Measurements from ENCODE around the gene RPL9. TPM values are rescaled to one million over a fixed set of nuclear protein-coding genes. Genes with fewer than 3 reads are reported as not detected.

Gene RPL9
- total and polyA plus RNA-seq, 2 of the 13 experiments (the other 11 are each of a cell fraction or from before 2014, with no cell fraction given), result 993 to 2,148 TPM

GRCh38 chr4:39406763-39407583, 51.7 kb downstream of the RPL9 start, which contains the start of gene KLB (continued):
- no peak for TF ChIP-seq ZNF274 (CRISPR knock-in tag; IDR thresholded peaks at IDR 0.05)
- peak; percentile 98 for TF ChIP-seq SAP130 (CRISPR knock-in tag; IDR thresholded peaks at IDR 0.05; ENCODE audit: low read depth)
- TF ChIP-seq NR2C2 (CRISPR knock-in tag; IDR thresholded peaks at IDR 0.05; ENCODE audit: borderline replicate concordance), result no peak
- TF ChIP-seq ELF3 (CRISPR knock-in tag; IDR thresholded peaks at IDR 0.05), result peak; percentile 68; the same call in 1 of the 2 replicates
- no peak for TF ChIP-seq FLYWCH1 (CRISPR knock-in tag; IDR thresholded peaks at IDR 0.05)
- no peak for TF ChIP-seq JARID2 (CRISPR knock-in tag; IDR thresholded peaks at IDR 0.05; ENCODE audit: insufficient replicate concordance)
- TF ChIP-seq KMT2A (CRISPR knock-in tag; IDR thresholded peaks at IDR 0.05), result peak; percentile 93
- TF ChIP-seq EED (CRISPR knock-in tag; IDR thresholded peaks at IDR 0.05), result no peak
- no peak for TF ChIP-seq ZSCAN29 (CRISPR knock-in tag; conservative IDR thresholded peaks at IDR 0.05)
- peak; percentile 26 for TF ChIP-seq KAT7 (CRISPR knock-in tag; IDR thresholded peaks at IDR 0.05; ENCODE audit: borderline replicate concordance)
- no peak for TF ChIP-seq CBX1 (IDR thresholded peaks at IDR 0.05; ENCODE audit: low read depth)
- no peak for TF ChIP-seq SRF (IDR thresholded peaks at IDR 0.05; ENCODE audit: low read depth, low read length)
- no peak for TF ChIP-seq ZNF3 (CRISPR knock-in tag; IDR thresholded peaks at IDR 0.05)
- no peak for TF ChIP-seq ZSCAN25 (CRISPR knock-in tag; IDR thresholded peaks at IDR 0.05)
- 0 out of 2 replicates have a peak, but pooled peaks have one; percentile 42 for TF ChIP-seq SATB2 (CRISPR knock-in tag; IDR thresholded peaks at IDR 0.05)
- peak; percentile 98 for TF ChIP-seq SIN3A (IDR thresholded peaks at IDR 0.05; ENCODE audit: borderline replicate concordance, low read depth, low read length)
- no peak for TF ChIP-seq CHD2 (IDR thresholded peaks at IDR 0.05; ENCODE audit: low read depth, low read length)
- TF ChIP-seq ARID2 (CRISPR knock-in tag; IDR thresholded peaks at IDR 0.05; ENCODE audit: borderline replicate concordance), result no peak
- TF ChIP-seq FOXK1 (CRISPR knock-in tag; IDR thresholded peaks at IDR 0.05; ENCODE audit: borderline replicate concordance, low read depth), result peak; percentile 48; the same call in 1 of the 2 replicates
- TF ChIP-seq POLR2A (IDR thresholded peaks at IDR 0.05; ENCODE audit: insufficient read depth in 1 of 2, low read depth in 2 of 2, low read length in 2 of 2), result peak; percentile 98 to 100
- TF ChIP-seq HMG20B (CRISPR knock-in tag; conservative IDR thresholded peaks at IDR 0.05), result 0 out of 2 replicates have a peak, but pooled peaks have one; percentile 38
- TF ChIP-seq CERS6 (CRISPR knock-in tag; IDR thresholded peaks at IDR 0.05), result no peak
- no peak for TF ChIP-seq ZNF709 (CRISPR knock-in tag; IDR thresholded peaks at IDR 0.05)
- peak; percentile 76 for TF ChIP-seq IKZF5 (CRISPR knock-in tag; IDR thresholded peaks at IDR 0.05)
- 0 out of 2 replicates have a peak, but pooled peaks have one; percentile 26 for TF ChIP-seq ZFP1 (CRISPR knock-in tag; IDR thresholded peaks at IDR 0.05)
- TF ChIP-seq KDM2A (CRISPR knock-in tag; IDR thresholded peaks at IDR 0.05; ENCODE audit: borderline replicate concordance, low read depth), result peak; percentile 87
- 0 out of 2 replicates have a peak, but pooled peaks have one; percentile 32 for TF ChIP-seq MXD4 (CRISPR knock-in tag; IDR thresholded peaks at IDR 0.05)
- peak; percentile 41; the same call in 1 of the 2 replicates for TF ChIP-seq TFAP4 (IDR thresholded peaks at IDR 0.05; ENCODE audit: borderline replicate concordance, low read depth)
- peak; percentile 77; the same call in 1 of the 3 replicates for TF ChIP-seq MXI1 (IDR thresholded peaks at IDR 0.05; ENCODE audit: borderline replicate concordance, low read depth, low read length)
- TF ChIP-seq ZNF317 (CRISPR knock-in tag; IDR thresholded peaks at IDR 0.05), result peak; percentile 76

All from HepG2 (cell line).